Hepatocyte (in vitro differentiated cells): ENCODE measurements around the gene MPST. TPM values are rescaled to one million over a fixed set of nuclear protein-coding genes. Genes with fewer than 3 reads are reported as not detected.

Source experiments
- DNase-seq: peaks from one replicate; pipeline ENCODE4 v3.0.0-alpha.2; 2016; ENCODE audit warnings: low spot score
- H2AFZ ChIP-seq: fragments of 200-600 bp; sonication (generic); 2 replicates; pipeline ENCODE4 v1.6.0; 2016; ENCODE audit warnings: antibody characterized with exemption, mild to moderate bottlenecking
- H3K27ac ChIP-seq: fragments of 200-600 bp; sonication (generic); 2 replicates; pipeline ENCODE4 v1.5.1; 2016; ENCODE audit warnings: mild to moderate bottlenecking
- H3K27me3 ChIP-seq: fragments of 200-600 bp; sonication (generic); 2 replicates; pipeline ENCODE4 v1.6.1; 2016
- H3K36me3 ChIP-seq: fragments of 200-600 bp; sonication (generic); replicated peaks from 2 replicates; pipeline ENCODE4 v1.5.1; 2016; ENCODE audit warnings: low read depth; ENCODE audit not compliant: insufficient read depth
- H3K4me1 ChIP-seq: fragments of 200-600 bp; sonication (generic); 2 replicates; pipeline ENCODE4 v1.5.1; 2016; ENCODE audit warnings: mild to moderate bottlenecking, moderate library complexity; ENCODE audit not compliant: insufficient read depth
- H3K4me2 ChIP-seq: fragments of 200-600 bp; sonication (generic); 2 replicates; pipeline ENCODE4 v1.6.0; 2016
- H3K4me3 ChIP-seq: fragments of 200-600 bp; sonication (generic); 2 replicates; pipeline ENCODE4 v1.5.1; 2016; ENCODE audit warnings: mild to moderate bottlenecking
- H3K79me2 ChIP-seq: fragments of 200-600 bp; sonication (generic); 2 replicates; pipeline ENCODE4 v1.6.0; 2017; ENCODE audit warnings: mild to moderate bottlenecking
- H3K9me2 ChIP-seq: fragments of 200-600 bp; sonication (generic); replicated peaks from 2 replicates; pipeline ENCODE4 v1.6.0; 2017; ENCODE audit warnings: mild to moderate bottlenecking; ENCODE audit not compliant: insufficient read depth
- H3K9me3 ChIP-seq: fragments of 200-600 bp; sonication (generic); 2 replicates; pipeline ENCODE4 v1.5.1; 2016; ENCODE audit warnings: low read depth, mild to moderate bottlenecking
- H4K20me1 ChIP-seq: fragments of 200-600 bp; sonication (generic); 2 replicates; pipeline ENCODE4 v1.6.0; 2016; ENCODE audit warnings: mild to moderate bottlenecking; ENCODE audit not compliant: insufficient read depth, poor library complexity, severe bottlenecking
- CTCF ChIP-seq: fragments of 200-600 bp; sonication (generic); IDR thresholded peaks from 2 replicates; pipeline ENCODE4 v1.5.1; 2016; ENCODE audit warnings: antibody characterized with exemption, mild to moderate bottlenecking; ENCODE audit not compliant: poor library complexity
- EZH2 ChIP-seq: fragments of 200-600 bp; sonication (generic); IDR thresholded peaks from 2 replicates; pipeline ENCODE4 v1.6.1; 2016; ENCODE audit warnings: antibody characterized with exemption, mild to moderate bottlenecking, borderline replicate concordance
- EZH2phosphoT487 ChIP-seq: fragments of 200-600 bp; sonication (generic); IDR thresholded peaks from one replicate; pipeline ENCODE4 v1.6.1; 2018; ENCODE audit warnings: antibody characterized with exemption, mild to moderate bottlenecking, low read depth, moderate library complexity; ENCODE audit not compliant: unreplicated experiment, severe bottlenecking
- WGBS: methylation state at CpG from one replicate; pipeline ENCODE4 v1.1.6; 2016; ENCODE audit warnings: low lambda C conversion rate; ENCODE audit errors: missing lambda C conversion rate; 5-methylcytosine and 5-hydroxymethylcytosine counted together
- polyA plus RNA-seq: library from polyadenylated mRNA; unstranded; fragments of >200 nt; fragmentation: Nextera tagmentation; extraction: Ambion mirVana; gene quantifications from 2 replicates; pipeline ENCODE4 v1.2.1, GENCODE V29; 2016
- total RNA-seq: library from RNA; depleted of rRNA; stranded (reverse); fragments of >200 nt; gene quantifications from 2 replicates; pipeline ENCODE4 v1.2.3, GENCODE V29; 2014

The MPST gene
- total and polyA plus RNA-seq, 2 experiments from 2014 or later, result 136 to 193 TPM

GRCh38 chr22:37062376-37062675 is 42.8 kb downstream of the MPST start:
- WGBS, result 66% methylated on average over 3 of the region's 7 CpGs

GRCh38 chr22:37062702-37063381 is 43.3 kb downstream of the MPST start:
- Histone ChIP-seq H3K27me3 (peaks cover 2% of the 10 kb centered on the region), H3K9me2 (no peaks in the 10 kb centered on the region), H3K9me3 (no peaks in the 10 kb centered on the region), H2AFZ (no peak overlapping the region), H3K4me1 (no peaks in the 10 kb centered on the region), H3K36me3 (no peaks in the 10 kb centered on the region), H4K20me1 (no peaks in the 10 kb centered on the region), H3K79me2 (no peaks in the 10 kb centered on the region), H3K27ac (no peak overlapping the region), H3K4me3 (no peak overlapping the region), H3K4me2 (no peak overlapping the region)
- WGBS, result 75% methylated on average over 12 of the region's 15 CpGs
- DNase-seq, result no peak
- TF ChIP-seq EZH2, result no peak

More at GRCh38 chr22:37062376-37062675, 42.8 kb downstream of the MPST start:
- Histone ChIP-seq H3K36me3 (no peaks in the 10 kb centered on the region), H3K27ac (no peak overlapping the region), H3K79me2 (no peaks in the 10 kb centered on the region), H3K4me1 (no peaks in the 10 kb centered on the region), H3K4me3 (no peak overlapping the region), H2AFZ (no peak overlapping the region), H3K4me2 (no peak overlapping the region), H3K9me2 (no peaks in the 10 kb centered on the region), H3K27me3 (no peaks in the 10 kb centered on the region), H3K9me3 (no peaks in the 10 kb centered on the region), H4K20me1 (no peaks in the 10 kb centered on the region)
- TF ChIP-seq EZH2 (no peak), CTCF (no peak)
- no peak for DNase-seq

GRCh38 chr22:37063431-37064420 is 44.2 kb downstream of the MPST start:
- no peak overlapping the region for H3K4me3 ChIP-seq
- H2AFZ ChIP-seq, result no peak overlapping the region
- H4K20me1 ChIP-seq, result no peaks in the 10 kb centered on the region
- no peaks in the 10 kb centered on the region for H3K79me2 ChIP-seq
- WGBS, result 92% methylated on average over 27 of the region's 28 CpGs
- no peak overlapping the region for H3K4me2 ChIP-seq
- peaks cover 2% of the 10 kb centered on the region for H3K4me1 ChIP-seq
- no peak for DNase-seq
- no peaks in the 10 kb centered on the region for H3K9me2 ChIP-seq
- no peaks in the 10 kb centered on the region for H3K36me3 ChIP-seq
- peaks cover 11% of the 10 kb centered on the region for H3K27me3 ChIP-seq
- no peaks in the 10 kb centered on the region for H3K9me3 ChIP-seq
- H3K27ac ChIP-seq, result no peak overlapping the region
- TF ChIP-seq EZH2 (no peak), CTCF (no peak), EZH2phosphoT487 (no peak)

GRCh38 chr22:37064553-37064952 is 45.0 kb downstream of the MPST start:
- TF ChIP-seq EZH2 (no peak), EZH2phosphoT487 (no peak)
- H2AFZ ChIP-seq, result no peak overlapping the region
- no peaks in the 10 kb centered on the region for H3K9me2 ChIP-seq
- 96% methylated on average over 11 of the region's 11 CpGs for WGBS
- H3K36me3 ChIP-seq, result no peaks in the 10 kb centered on the region
- DNase-seq, result no peak
- H3K27me3 ChIP-seq, result peaks cover 17% of the 10 kb centered on the region
- H3K4me1 ChIP-seq, result peaks cover 6% of the 10 kb centered on the region
- no peaks in the 10 kb centered on the region for H3K79me2 ChIP-seq
- H3K4me3 ChIP-seq, result no peak overlapping the region
- no peak overlapping the region for H3K27ac ChIP-seq
- H3K4me2 ChIP-seq, result no peak overlapping the region
- no peaks in the 10 kb centered on the region for H4K20me1 ChIP-seq
- H3K9me3 ChIP-seq, result no peaks in the 10 kb centered on the region
